Neuronal stem cell (in vitro differentiated cells): ENCODE measurements around the gene CBL.
A peak's percentile ranks its signal among the peaks of the same experiment; 100 is the strongest.

Source experiments
- DNase-seq: peaks from one replicate; pipeline ENCODE4 v3.0.0-alpha.2; 2013; ENCODE audit warnings: low spot score
- H2AFZ ChIP-seq: one replicate; pipeline ENCODE4 v1.6.1; 2013; ENCODE audit warnings: mild to moderate bottlenecking, low read length, inconsistent platforms
- H2AK5ac ChIP-seq: 2 replicates; pipeline ENCODE4 v1.6.1; 2013; ENCODE audit warnings: low read depth, mild to moderate bottlenecking, inconsistent platforms, low read length, moderate library complexity, mixed read lengths
- H2BK120ac ChIP-seq: 2 replicates; pipeline ENCODE4 v1.6.1; 2013; ENCODE audit warnings: low read depth, mild to moderate bottlenecking, inconsistent platforms, low read length, moderate library complexity, mixed read lengths
- H2BK12ac ChIP-seq: one replicate; pipeline ENCODE4 v1.6.1; 2013; ENCODE audit warnings: low read length, inconsistent platforms
- H2BK15ac ChIP-seq: 2 replicates; pipeline ENCODE4 v1.6.1; 2013; ENCODE audit warnings: mild to moderate bottlenecking, low read length, inconsistent platforms, mixed read lengths
- H2BK5ac ChIP-seq: one replicate; pipeline ENCODE4 v1.6.1; 2013; ENCODE audit warnings: inconsistent platforms, mild to moderate bottlenecking, low read length, moderate library complexity
- H3K14ac ChIP-seq: one replicate; pipeline ENCODE4 v1.6.1; 2013; ENCODE audit warnings: low read length, inconsistent platforms
- H3K18ac ChIP-seq: 2 replicates; pipeline ENCODE4 v1.6.1; 2013; ENCODE audit warnings: low read length, inconsistent platforms
- H3K23ac ChIP-seq: 2 replicates; pipeline ENCODE4 v1.6.1; 2013; ENCODE audit warnings: low read depth, mild to moderate bottlenecking, mixed read lengths, low read length, inconsistent platforms; ENCODE audit not compliant: poor library complexity
- H3K27ac ChIP-seq: replicated peaks from 3 replicates; pipeline ENCODE4 v1.5.1; 2013; ENCODE audit warnings: low read length, inconsistent platforms
- H3K27me3 ChIP-seq, 3 experiments: 2 replicates each; pipeline ENCODE4 v1.6.1; 2013; ENCODE audit warnings: low read length in 3 of 3, mild to moderate bottlenecking in 2 of 3, inconsistent platforms in 1 of 3, low read depth in 1 of 3, mixed read lengths in 1 of 3, moderate library complexity in 1 of 3; ENCODE audit not compliant: control insufficient read depth in 3 of 3, insufficient read depth in 3 of 3
- H3K36me3 ChIP-seq, 2 donors: replicated peaks in 1 of 2; 2 replicates each; pipeline ENCODE4 v1.6.1; 2013; ENCODE audit warnings: low read length in 2 of 2; ENCODE audit not compliant: control insufficient read depth in 2 of 2, insufficient read depth in 2 of 2
- H3K4ac ChIP-seq: 2 replicates; pipeline ENCODE4 v1.6.1; 2013; ENCODE audit warnings: inconsistent platforms, mild to moderate bottlenecking, low read length, moderate library complexity
- H3K4me1 ChIP-seq, 2 donors: 1 replicate in 1 of 2; 2 replicates in 1 of 2; pipeline ENCODE4 v1.6.1; 2013; ENCODE audit warnings: low read length in 2 of 2, low read depth in 1 of 2; ENCODE audit not compliant: control insufficient read depth in 2 of 2, insufficient read depth in 1 of 2
- H3K4me2 ChIP-seq: one replicate; pipeline ENCODE4 v1.6.1; 2013; ENCODE audit warnings: mild to moderate bottlenecking, low read length, inconsistent platforms; ENCODE audit not compliant: insufficient read depth, poor library complexity, severe bottlenecking
- H3K4me3 ChIP-seq, 2 donors: 2 replicates each; pipeline ENCODE4 v1.5.1; 2013; ENCODE audit warnings: low read length in 2 of 2, mild to moderate bottlenecking in 2 of 2, inconsistent platforms in 1 of 2, moderate library complexity in 1 of 2
- H3K79me1 ChIP-seq: one replicate; pipeline ENCODE4 v1.6.1; 2013; ENCODE audit warnings: low read depth, mild to moderate bottlenecking, inconsistent platforms, low read length, moderate library complexity
- H3K9ac ChIP-seq: one replicate; pipeline ENCODE4 v1.6.1; 2013; ENCODE audit warnings: mild to moderate bottlenecking, low read depth, low read length, inconsistent platforms; ENCODE audit not compliant: poor library complexity
- H3K9me3 ChIP-seq, 2 donors: replicated peaks in 1 of 2; 2 replicates each; pipeline versions ENCODE3 to v1.6.1; 2013; ENCODE audit warnings: low read length in 2 of 2, mild to moderate bottlenecking in 2 of 2, inconsistent platforms in 1 of 2, low read depth in 1 of 2, mixed read lengths in 1 of 2, moderate library complexity in 1 of 2; ENCODE audit not compliant: control insufficient read depth in 2 of 2, insufficient read depth in 1 of 2
- H4K8ac ChIP-seq: one replicate; pipeline ENCODE4 v1.6.1; 2013; ENCODE audit warnings: low read depth, mild to moderate bottlenecking, inconsistent platforms, low read length, moderate library complexity
- H4K91ac ChIP-seq: one replicate; pipeline ENCODE4 v1.6.1; 2013; ENCODE audit warnings: low read length, low read depth, mild to moderate bottlenecking, inconsistent platforms; ENCODE audit not compliant: poor library complexity
- WGBS, 2 donors: extraction: QIAGEN DNeasy Blood & Tissue Kit; methylation state at CpG; one replicate each; pipeline ENCODE4 v1.1.7; 2013; ENCODE audit warnings: missing lambda C conversion rate in 2 of 2, mixed read lengths in 1 of 2; ENCODE audit not compliant: insufficient read length in 2 of 2, insufficient replicate concordance in 1 of 2; ENCODE audit errors: extremely low coverage in 2 of 2; 5-methylcytosine and 5-hydroxymethylcytosine counted together

CBL gene

DNA sequence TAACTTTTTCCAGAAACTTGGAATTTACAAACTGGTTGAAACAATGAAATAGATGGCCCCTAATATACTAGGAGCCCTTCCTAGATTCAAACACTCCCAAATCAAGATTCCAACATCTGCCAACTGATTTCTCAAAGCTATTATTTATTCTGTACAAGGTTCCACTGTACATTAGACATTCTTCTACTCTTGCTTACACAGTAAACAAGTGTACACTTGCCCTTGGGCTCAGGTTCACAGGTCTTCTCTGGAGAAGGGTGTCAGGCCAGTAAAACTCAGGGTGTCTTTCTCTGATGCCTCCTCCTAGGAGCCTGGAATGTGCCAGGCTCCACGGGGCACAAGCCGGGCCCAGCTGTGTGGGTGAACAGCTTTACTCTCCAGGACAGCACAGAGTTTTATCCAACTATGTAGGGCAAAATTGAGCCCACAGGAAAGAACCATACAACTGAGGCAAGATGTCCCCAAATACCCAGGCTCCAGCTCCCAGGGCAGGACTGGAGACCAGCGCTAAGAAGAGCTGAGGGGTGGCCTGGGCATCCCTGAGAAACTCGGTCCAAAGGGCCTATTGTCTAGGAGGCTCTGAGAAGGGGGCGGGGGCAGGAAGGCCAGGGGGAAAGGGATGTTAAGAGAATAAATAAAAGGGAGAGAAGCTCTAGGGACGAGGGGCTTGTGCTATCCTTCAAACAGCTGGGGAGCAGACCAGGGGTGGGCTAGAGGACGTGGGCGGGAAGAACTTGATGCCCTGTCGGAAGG, 149.1 kb downstream of the CBL start:
- H3K4me3 ChIP-seq = no peak overlapping the region
- H2AK5ac ChIP-seq = no peak overlapping the region
- WGBS, 2 donors = no CpG with 5 or more reads among the region's 9 CpGs
- H2BK5ac ChIP-seq = no peak overlapping the region
- no peak overlapping the region for H3K4me2 ChIP-seq
- no peak overlapping the region for H2BK12ac ChIP-seq
- H4K8ac ChIP-seq = no peak overlapping the region
- H3K14ac ChIP-seq = no peak overlapping the region
- H3K27ac ChIP-seq = no peak overlapping the region
- no peak overlapping the region for H3K23ac ChIP-seq
- no peak overlapping the region for H2BK120ac ChIP-seq
- H3K79me1 ChIP-seq = no peaks in the 10 kb centered on the region
- H2BK15ac ChIP-seq = no peak overlapping the region
- no peak for DNase-seq
- H4K91ac ChIP-seq = no peak overlapping the region
- no peak overlapping the region for H2AFZ ChIP-seq
- H3K9me3 ChIP-seq = peaks cover 0 to under 1% of the 10 kb centered on the region in 2 donors
- H3K4ac ChIP-seq = no peak overlapping the region
- no peak overlapping the region for H3K9ac ChIP-seq
- H3K4me1 ChIP-seq = peaks cover 12 to 29% of the 10 kb centered on the region in 2 donors
- H3K36me3 ChIP-seq = peaks cover 0 to 2% of the 10 kb centered on the region in 2 donors
- peak overlapping the region; percentile 65 for H3K18ac ChIP-seq
- peaks cover 0 to 21% (median 0%) of the 10 kb centered on the region in 3 experiments for H3K27me3 ChIP-seq

DNA sequence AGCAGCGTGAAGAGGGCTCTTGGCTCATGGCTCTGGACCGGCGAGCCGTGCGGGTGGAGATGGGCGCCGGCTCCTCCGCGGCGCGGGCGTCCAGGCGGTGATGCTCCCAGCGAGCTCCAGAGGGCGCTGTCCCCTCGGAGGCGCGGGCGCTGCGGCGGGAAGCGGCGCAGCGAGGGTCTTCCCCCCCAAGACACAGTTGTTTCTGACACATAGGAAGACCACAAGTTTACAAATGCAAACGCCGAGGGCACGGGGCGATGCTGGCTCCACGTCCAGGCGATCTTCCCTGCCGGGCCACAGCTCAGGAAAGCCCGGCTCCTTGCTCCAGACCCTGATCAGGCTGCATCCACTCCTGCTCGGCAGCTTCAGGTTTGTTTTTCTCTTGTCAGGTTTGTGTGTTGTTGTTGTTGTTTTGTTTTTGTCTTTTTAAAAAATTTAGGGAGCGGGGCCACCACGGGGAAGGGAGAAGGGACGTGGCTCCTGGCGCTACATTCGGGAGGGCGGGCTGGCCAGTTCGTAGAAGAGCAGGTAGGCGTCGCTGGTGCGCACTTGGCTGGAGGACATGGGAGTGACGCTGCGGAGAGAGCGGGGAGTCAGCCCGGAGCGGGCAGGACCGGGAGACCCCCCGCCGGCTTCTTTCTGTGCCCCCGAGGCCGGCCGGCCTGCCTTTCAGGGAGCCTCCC, 150.4 kb downstream of the CBL start:
- Histone ChIP-seq H3K4me3 (peak overlapping the region; percentile 45 to 71), H2BK12ac (no peak overlapping the region), H3K27ac (no peak overlapping the region)

DNA sequence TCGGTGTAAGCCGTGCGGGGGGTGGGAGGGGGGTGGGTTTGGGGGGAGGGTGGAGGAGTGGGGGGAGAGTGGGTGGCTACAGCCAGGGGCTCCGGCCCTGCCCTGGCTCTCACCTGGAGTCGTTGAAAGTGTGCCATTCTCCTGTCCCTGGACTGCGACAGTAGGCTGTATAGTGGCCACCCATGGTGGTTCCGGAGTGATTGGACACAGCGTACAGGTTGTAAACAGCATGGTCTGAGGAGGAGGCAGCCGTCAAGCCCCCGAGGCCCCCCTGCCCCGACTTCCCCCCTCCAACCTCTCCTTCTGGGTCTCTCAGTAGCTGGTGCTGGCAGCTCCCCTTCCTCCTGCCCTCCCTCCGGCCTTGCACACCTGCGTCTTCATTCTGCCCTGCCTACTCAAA, 150.9 kb downstream of the CBL start:
- Histone ChIP-seq H3K4ac (no peak overlapping the region), H4K91ac (no peak overlapping the region), H2BK120ac (no peak overlapping the region), H2BK12ac (no peak overlapping the region), H3K27ac (no peak overlapping the region), H3K36me3 (peaks cover 0 to 2% of the 10 kb centered on the region in 2 donors), H3K79me1 (no peaks in the 10 kb centered on the region), H3K23ac (no peak overlapping the region), H4K8ac (no peak overlapping the region), H3K9ac (no peak overlapping the region), H3K27me3 (peaks cover 0 to 24% (median 0%) of the 10 kb centered on the region in 3 experiments), H3K4me1 (peaks cover 22 to 36% of the 10 kb centered on the region in 2 donors), H3K14ac (no peak overlapping the region), H3K18ac (peak overlapping the region; percentile 84), H2AK5ac (peak overlapping the region; percentile 19), H2BK15ac (peak overlapping the region; percentile 91), H2AFZ (peak overlapping the region; percentile 95), H3K4me3 (no peak overlapping the region), H3K4me2 (peak overlapping the region; percentile 97), H3K9me3 (no peaks in the 10 kb centered on the region), H2BK5ac (no peak overlapping the region)
- no peak for DNase-seq
- no CpG with 5 or more reads among the region's 13 CpGs for WGBS, 2 donors

More for the DNA sequence above, 150.4 kb downstream of the CBL start:
- Histone ChIP-seq H3K4ac (no peak overlapping the region), H3K4me1 (peaks cover 16 to 34% of the 10 kb centered on the region in 2 donors), H3K27me3 (peaks cover 0 to 21% (median 0%) of the 10 kb centered on the region in 3 experiments), H3K79me1 (no peaks in the 10 kb centered on the region), H3K4me2 (peak overlapping the region; percentile 97), H2BK15ac (no peak overlapping the region), H2BK5ac (no peak overlapping the region), H4K91ac (no peak overlapping the region), H3K36me3 (peaks cover 0 to 2% of the 10 kb centered on the region in 2 donors), H2AK5ac (no peak overlapping the region), H3K14ac (no peak overlapping the region), H3K23ac (peak overlapping the region; percentile 52), H3K18ac (peak overlapping the region; percentile 98), H4K8ac (no peak overlapping the region), H3K9ac (peak overlapping the region; percentile 86), H3K9me3 (no peaks in the 10 kb centered on the region), H2BK120ac (no peak overlapping the region), H2AFZ (peak overlapping the region; percentile 95)
- peak; percentile 72 for DNase-seq
- WGBS, 2 donors = no CpG with 5 or more reads among the region's 54 CpGs
